ENCODE measurements around the gene HTR1A.

HTR1A gene

DNA sequence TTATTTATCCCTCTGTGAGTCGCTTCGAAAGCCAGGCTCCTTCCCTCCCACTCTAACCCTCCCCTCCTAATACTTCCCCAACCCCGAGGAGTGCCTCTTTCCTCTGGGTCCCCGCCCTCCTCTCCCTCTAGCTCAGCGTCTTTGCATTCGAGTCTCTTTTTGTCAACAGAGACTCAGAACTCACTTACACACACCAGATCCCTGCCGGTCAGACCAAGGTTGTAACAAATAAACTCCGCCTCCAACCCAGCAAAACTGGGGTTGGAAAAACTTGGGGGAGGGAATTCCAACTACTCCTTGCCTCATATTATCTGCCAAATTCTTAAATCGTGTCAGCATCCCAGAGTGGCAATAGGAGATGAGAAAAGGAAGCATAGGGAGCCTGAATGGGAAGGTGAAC lies at the start of gene HTR1A:
HTR1A (minus strand) TSS at position 167 of the 400 bp plus-strand sequence. CDS start 726 bp downstream, outside the sequence.
- Histone ChIP-seq H2AFZ (ENCODE audit: low read depth, low read length) (no peak within 1 kb of the TSS), H3K27me3 (ENCODE audit: insufficient read depth, low read length) (peaks cover 43% of the 10 kb centered on the region), H3K4me3 (ENCODE audit: low read length) (no peak within 1 kb of the TSS), H3K9me3 (ENCODE audit: low read length) (no peaks in the 10 kb centered on the region), H3K36me3 (ENCODE audit: insufficient read depth, low read length) (no peaks in the 10 kb centered on the region), H3K4me1 (ENCODE audit: insufficient read depth, low read length) (no peaks in the 10 kb centered on the region)

DNA sequence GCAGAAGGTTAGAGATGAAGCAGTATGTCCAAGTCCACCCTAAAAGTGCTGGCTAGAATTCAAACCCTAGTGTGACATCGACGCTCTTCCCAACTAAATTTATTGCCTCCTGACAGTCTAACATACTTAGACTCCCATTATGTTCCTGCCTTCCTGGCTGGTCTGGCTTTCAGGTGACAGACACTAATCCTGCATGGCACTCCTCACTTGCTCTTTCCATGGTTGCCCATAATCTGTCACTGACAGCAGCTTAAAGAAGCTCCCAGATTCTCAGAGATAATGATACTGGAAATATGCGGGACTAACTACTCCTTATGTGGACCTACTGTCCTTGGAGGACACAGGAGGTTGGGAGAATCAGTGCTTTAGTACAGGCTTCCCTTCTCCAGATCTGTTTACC lies 41.7 kb upstream of the HTR1A start:
- no peak overlapping the region for H2AFZ ChIP-seq (ENCODE audit: low read depth, low read length)
- H3K9me3 ChIP-seq (ENCODE audit: low read length): no peaks in the 10 kb centered on the region
- no peak overlapping the region for H3K4me3 ChIP-seq (ENCODE audit: low read length)
- H3K36me3 ChIP-seq (ENCODE audit: insufficient read depth, low read length): no peaks in the 10 kb centered on the region
- no peaks in the 10 kb centered on the region for H3K4me1 ChIP-seq (ENCODE audit: insufficient read depth, low read length)
- no peaks in the 10 kb centered on the region for H3K27me3 ChIP-seq (ENCODE audit: insufficient read depth, low read length)

DNA sequence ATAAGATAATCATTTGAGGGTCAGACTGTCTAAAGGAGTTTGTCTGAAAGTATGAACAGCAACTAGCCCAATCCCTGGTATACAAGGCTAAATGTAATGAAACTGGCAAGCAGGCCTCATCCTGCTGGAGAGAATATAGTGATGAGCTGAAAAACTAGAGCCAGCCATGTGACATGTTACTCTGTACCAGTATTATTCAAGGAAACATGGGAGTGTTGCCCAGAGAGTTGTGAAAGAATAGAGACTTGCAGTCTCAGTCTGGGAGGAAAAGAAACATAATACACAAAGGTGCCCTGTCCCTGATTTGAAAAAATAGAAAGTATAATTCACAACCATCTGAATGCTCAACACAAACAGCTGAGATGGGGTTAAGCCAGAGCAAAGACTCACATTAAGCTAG lies 37.9 kb upstream of the HTR1A start:
- H3K4me3 ChIP-seq (ENCODE audit: low read length): no peak overlapping the region
- H3K27me3 ChIP-seq (ENCODE audit: insufficient read depth, low read length): no peaks in the 10 kb centered on the region
- H2AFZ ChIP-seq (ENCODE audit: low read depth, low read length): no peak overlapping the region
- H3K9me3 ChIP-seq (ENCODE audit: low read length): no peaks in the 10 kb centered on the region
- no peaks in the 10 kb centered on the region for H3K4me1 ChIP-seq (ENCODE audit: insufficient read depth, low read length)
- H3K36me3 ChIP-seq (ENCODE audit: insufficient read depth, low read length): no peaks in the 10 kb centered on the region

DNA sequence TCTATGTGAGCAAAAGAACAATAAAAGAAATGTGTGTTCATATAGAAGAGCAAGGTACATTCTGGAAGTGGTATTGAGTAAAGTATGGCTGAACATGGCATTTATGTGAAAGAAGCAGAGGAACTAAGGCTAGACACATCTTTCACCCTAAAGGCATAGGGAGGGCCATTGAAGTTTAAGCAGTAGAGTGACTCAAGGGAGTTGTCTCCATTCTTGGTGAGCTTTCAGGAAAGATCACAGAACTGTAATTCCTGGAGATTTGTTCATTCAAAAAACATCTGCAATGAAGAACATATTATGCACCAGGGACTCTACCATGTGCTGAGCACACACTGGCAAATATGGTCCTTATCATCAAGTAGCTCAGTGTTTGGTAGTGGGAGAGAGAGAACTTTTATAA lies 24.8 kb upstream of the HTR1A start:
- H3K4me1 ChIP-seq (ENCODE audit: insufficient read depth, low read length): no peaks in the 10 kb centered on the region
- H3K27me3 ChIP-seq (ENCODE audit: insufficient read depth, low read length): no peaks in the 10 kb centered on the region
- no peak overlapping the region for H3K4me3 ChIP-seq (ENCODE audit: low read length)
- H2AFZ ChIP-seq (ENCODE audit: low read depth, low read length): no peak overlapping the region
- no peaks in the 10 kb centered on the region for H3K9me3 ChIP-seq (ENCODE audit: low read length)
- no peaks in the 10 kb centered on the region for H3K36me3 ChIP-seq (ENCODE audit: insufficient read depth, low read length)

DNA sequence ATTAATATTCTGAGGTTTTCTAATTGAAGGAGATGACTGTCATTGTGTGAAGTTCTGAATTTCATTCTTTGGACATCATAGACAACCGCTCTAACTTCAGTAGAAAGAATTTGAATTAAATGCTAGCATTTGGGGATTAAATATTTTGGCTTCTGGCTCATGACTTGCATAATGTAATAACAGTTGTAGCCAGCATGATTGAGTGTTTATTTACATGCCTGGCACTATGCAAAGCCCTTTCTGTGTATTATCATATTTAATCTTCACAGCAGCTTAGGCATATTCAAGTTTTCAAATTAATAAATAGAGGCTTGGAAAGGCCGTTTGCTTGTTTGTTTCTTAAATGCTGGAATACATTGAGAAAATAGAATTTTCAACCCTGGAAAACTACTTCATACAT lies 19.6 kb upstream of the HTR1A start:
- Histone ChIP-seq H3K4me1 (ENCODE audit: insufficient read depth, low read length) (no peaks in the 10 kb centered on the region), H3K4me3 (ENCODE audit: low read length) (no peak overlapping the region), H3K9me3 (ENCODE audit: low read length) (no peaks in the 10 kb centered on the region), H3K36me3 (ENCODE audit: insufficient read depth, low read length) (no peaks in the 10 kb centered on the region), H3K27me3 (ENCODE audit: insufficient read depth, low read length) (no peaks in the 10 kb centered on the region), H2AFZ (ENCODE audit: low read depth, low read length) (no peak overlapping the region)

DNA sequence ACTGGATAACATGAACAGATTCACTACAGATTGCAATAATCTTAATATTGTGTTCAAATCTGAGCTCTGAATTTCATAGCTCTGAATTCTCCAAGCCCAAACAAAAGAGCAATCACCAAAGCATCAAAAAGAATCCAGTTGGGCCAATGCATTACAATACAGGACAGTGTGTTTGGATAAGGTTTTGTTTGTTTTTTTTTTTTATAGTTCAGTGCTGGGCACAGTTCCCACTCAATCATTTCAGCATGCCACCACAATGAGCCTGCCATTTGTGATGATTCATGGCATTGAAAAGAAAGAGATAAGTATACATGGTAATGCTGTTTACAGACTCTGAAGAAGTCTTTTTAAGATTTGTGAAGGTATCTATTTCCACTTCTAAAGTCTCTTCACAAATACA lies 1.7 kb upstream of the HTR1A start:
- Histone ChIP-seq H3K27me3 (ENCODE audit: insufficient read depth, low read length) (peaks cover 31% of the 10 kb centered on the region), H3K9me3 (ENCODE audit: low read length) (no peaks in the 10 kb centered on the region), H3K36me3 (ENCODE audit: insufficient read depth, low read length) (no peaks in the 10 kb centered on the region), H3K4me3 (ENCODE audit: low read length) (no peak overlapping the region), H2AFZ (ENCODE audit: low read depth, low read length) (no peak overlapping the region), H3K4me1 (ENCODE audit: insufficient read depth, low read length) (no peaks in the 10 kb centered on the region)

DNA sequence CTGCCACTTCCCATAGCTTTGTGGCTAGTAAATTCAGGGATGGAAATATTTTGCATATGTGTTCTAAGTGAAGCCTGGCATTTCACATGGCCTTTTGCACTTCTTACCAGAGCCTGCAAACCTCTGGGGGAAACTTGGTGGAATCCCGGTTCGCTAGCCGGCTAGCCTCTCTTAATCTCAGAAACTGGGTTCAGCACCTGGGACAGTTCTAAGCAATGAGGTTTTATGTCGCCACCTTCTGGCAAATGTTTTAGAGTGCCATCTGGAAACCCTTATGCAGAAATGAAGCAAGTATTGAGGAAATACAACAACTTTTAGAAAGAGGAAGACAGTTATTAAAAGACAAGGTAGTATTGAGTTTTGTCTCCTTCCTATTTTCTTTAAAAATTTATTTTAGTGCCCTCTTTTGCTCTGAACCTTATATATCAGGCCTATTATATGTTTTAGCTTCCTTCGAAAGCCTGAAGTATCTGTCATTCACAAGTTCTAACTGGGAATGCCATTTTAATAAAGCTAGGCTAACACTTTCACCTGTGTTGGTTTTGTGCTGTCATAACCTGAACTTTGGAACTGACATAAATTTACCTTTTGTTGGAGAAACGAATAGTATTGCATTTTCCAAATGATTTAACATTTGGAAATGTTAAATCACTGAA lies 963 bp upstream of the HTR1A start:
- Histone ChIP-seq H3K9me3 (ENCODE audit: low read length) (no peaks in the 10 kb centered on the region), H3K4me3 (ENCODE audit: low read length) (no peak overlapping the region), H3K27me3 (ENCODE audit: insufficient read depth, low read length) (peaks cover 37% of the 10 kb centered on the region), H3K36me3 (ENCODE audit: insufficient read depth, low read length) (no peaks in the 10 kb centered on the region), H3K4me1 (ENCODE audit: insufficient read depth, low read length) (no peaks in the 10 kb centered on the region), H2AFZ (ENCODE audit: low read depth, low read length) (no peak overlapping the region)

DNA sequence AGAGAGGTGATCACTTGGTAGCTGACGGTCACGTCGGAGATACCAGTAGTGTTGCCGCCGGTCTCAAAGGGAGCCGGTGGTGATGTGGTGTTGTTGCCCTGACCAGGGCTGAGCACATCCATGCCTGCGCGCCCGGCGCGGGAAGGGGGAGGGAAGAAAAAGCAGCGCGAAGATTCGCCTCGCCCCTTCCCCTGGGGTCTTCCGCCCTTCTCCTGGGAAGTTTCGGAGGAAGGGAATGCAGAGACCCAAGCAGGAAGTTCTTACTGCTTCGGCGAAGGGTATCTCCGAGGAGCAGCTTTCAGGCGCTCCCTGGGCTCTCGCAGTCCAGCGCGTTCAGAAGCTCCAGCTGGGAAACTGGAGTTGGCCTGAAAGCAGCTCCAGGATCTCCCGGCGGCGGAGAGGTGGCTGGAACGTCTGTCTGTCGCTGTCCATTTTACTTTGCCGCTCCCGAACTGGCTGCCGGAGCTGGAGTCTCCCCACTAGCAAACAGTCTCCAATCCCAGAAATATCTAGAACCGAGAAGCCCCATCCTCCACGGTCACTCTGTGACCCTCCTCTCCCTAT lies 565 bp downstream of the HTR1A start:
- peaks cover 43% of the 10 kb centered on the region for H3K27me3 ChIP-seq (ENCODE audit: insufficient read depth, low read length)
- no peaks in the 10 kb centered on the region for H3K4me1 ChIP-seq (ENCODE audit: insufficient read depth, low read length)
- H2AFZ ChIP-seq (ENCODE audit: low read depth, low read length): no peak overlapping the region
- no peaks in the 10 kb centered on the region for H3K36me3 ChIP-seq (ENCODE audit: insufficient read depth, low read length)
- no peaks in the 10 kb centered on the region for H3K9me3 ChIP-seq (ENCODE audit: low read length)
- H3K4me3 ChIP-seq (ENCODE audit: low read length): no peak overlapping the region

DNA sequence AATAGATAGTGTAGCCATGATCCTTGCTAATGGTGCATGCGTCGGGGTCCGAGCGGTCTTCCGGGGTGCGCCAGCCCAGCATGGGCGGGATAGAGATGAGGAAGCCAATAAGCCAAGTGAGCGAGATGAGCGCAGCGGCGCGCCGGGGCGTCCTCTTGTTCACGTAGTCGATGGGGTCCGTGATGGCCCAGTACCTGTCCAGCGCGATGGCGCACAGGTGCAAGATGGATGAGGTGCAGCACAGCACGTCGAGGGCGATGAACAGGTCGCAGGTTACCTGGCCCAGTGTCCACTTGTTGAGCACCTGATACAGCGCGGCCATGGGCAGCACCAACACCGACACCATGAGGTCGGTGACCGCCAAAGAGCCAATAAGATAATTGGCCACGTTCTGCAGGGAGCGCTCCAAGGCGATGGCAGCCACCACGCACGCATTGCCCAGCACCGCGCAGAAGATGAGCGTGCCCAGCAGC lies 1.1 kb downstream of the HTR1A start:
- H3K36me3 ChIP-seq (ENCODE audit: insufficient read depth, low read length): no peaks in the 10 kb centered on the region
- H3K27me3 ChIP-seq (ENCODE audit: insufficient read depth, low read length): peaks cover 43% of the 10 kb centered on the region
- no peaks in the 10 kb centered on the region for H3K4me1 ChIP-seq (ENCODE audit: insufficient read depth, low read length)
- no peak overlapping the region for H3K4me3 ChIP-seq (ENCODE audit: low read length)
- no peaks in the 10 kb centered on the region for H3K9me3 ChIP-seq (ENCODE audit: low read length)
- no peak overlapping the region for H2AFZ ChIP-seq (ENCODE audit: low read depth, low read length)

DNA sequence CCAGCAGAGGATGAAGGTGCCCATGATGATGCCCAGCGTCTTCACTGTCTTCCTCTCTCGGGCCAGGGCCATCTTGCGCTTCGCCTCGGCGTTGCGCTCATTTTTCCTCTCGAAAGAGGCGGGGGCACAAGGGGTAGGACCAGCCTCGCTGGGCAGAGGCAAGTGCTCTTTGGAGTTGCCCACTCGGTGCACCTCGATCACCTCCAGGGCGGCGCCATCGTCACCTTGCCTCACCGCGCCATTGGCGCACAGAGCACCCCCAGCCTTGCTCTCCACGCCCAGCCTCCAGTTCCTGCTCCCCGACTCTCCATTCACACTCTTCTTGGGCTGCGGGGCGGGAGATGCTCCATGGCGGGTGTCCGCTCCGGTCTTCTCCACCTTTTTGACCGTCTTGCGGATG lies 1.6 kb downstream of the HTR1A start:
- H3K4me3 ChIP-seq (ENCODE audit: low read length): no peak overlapping the region
- peaks cover 43% of the 10 kb centered on the region for H3K27me3 ChIP-seq (ENCODE audit: insufficient read depth, low read length)
- no peaks in the 10 kb centered on the region for H3K9me3 ChIP-seq (ENCODE audit: low read length)
- H3K4me1 ChIP-seq (ENCODE audit: insufficient read depth, low read length): no peaks in the 10 kb centered on the region
- H3K36me3 ChIP-seq (ENCODE audit: insufficient read depth, low read length): no peaks in the 10 kb centered on the region
- H2AFZ ChIP-seq (ENCODE audit: low read depth, low read length): no peak overlapping the region

DNA sequence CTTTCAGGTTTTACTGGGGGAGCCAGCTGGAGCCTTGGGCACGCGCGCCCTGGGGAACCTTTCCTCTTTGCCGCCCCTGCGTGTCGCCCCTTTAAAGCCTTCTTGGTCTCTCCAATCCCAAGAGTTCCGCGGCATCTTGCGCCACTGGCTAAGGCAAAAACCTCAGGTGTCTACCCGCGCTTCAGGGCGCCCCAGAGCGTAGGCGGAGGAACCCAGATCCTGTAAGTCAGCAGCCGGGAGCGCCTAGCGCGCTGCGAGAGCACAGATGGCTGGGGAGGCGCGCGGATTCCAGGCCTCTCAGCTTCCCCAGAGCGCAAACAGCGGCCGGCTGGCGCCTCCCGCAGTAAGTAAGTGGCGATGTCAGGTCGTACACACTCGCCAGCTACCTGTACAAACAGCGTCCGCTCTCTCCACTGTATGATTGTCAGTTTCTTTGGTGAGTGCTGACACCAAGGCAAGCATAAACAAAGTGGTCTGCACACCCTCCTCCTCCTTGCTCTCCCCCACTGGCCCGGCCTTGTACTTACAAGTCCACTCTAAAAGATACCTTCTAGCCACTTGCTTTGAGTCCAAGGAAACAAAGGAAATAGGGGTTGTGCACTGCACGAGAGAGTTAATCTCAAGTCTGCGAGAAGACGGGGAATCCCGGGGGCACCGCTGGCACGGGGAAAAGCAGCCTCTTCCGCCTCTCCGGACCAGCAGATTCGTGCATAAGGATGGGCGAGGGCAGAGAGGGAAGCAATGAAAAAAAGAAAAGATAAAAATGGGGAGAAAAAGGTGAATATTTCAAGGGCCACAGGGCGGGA lies 2.9 kb downstream of the HTR1A start:
- Histone ChIP-seq H3K4me1 (ENCODE audit: insufficient read depth, low read length) (no peaks in the 10 kb centered on the region), H3K27me3 (ENCODE audit: insufficient read depth, low read length) (peaks cover 43% of the 10 kb centered on the region), H3K36me3 (ENCODE audit: insufficient read depth, low read length) (no peaks in the 10 kb centered on the region), H2AFZ (ENCODE audit: low read depth, low read length) (no peak overlapping the region), H3K9me3 (ENCODE audit: low read length) (no peaks in the 10 kb centered on the region), H3K4me3 (ENCODE audit: low read length) (no peak overlapping the region)

DNA sequence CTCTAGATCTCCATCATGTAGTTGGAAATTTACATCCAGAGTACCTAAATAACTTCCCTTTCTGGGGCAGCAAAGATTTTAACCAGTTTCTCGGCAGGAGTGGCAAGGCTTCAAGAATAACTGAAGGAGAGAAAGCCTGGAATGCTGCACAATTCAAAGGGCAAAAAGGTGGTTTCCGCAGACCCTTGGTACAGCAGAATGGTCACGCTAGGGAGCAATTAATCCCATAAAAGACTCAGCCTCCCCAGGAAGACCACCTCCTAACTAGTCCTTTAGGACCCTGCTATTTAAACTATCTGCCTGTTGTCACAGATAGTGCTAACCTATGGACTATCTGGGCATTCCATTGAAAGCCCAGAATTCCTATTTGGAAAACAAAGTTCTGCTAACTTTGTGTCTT lies 3.6 kb downstream of the HTR1A start:
- H3K27me3 ChIP-seq (ENCODE audit: insufficient read depth, low read length): peaks cover 43% of the 10 kb centered on the region
- H3K9me3 ChIP-seq (ENCODE audit: low read length): no peaks in the 10 kb centered on the region
- H3K36me3 ChIP-seq (ENCODE audit: insufficient read depth, low read length): no peaks in the 10 kb centered on the region
- H3K4me1 ChIP-seq (ENCODE audit: insufficient read depth, low read length): no peaks in the 10 kb centered on the region
- H3K4me3 ChIP-seq (ENCODE audit: low read length): no peak overlapping the region
- no peak overlapping the region for H2AFZ ChIP-seq (ENCODE audit: low read depth, low read length)

DNA sequence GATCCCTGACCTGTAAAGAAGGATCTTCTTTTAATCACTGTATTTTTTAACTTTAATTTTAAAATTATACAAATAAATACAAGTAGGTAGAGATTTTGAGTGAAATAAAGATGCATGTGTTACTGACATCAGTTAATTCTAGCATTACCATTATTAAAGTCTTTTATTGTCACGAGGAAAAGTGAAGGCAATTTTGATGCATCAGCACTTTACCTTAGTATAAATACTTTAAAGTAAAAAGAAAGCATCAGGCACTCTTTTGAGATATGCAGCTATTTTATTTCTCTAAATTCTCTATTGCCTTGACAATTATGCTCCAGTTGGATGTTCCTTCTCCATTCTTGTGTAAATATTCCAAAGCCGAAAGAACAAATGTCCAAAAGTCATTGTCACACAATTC lies 4.6 kb downstream of the HTR1A start:
- Histone ChIP-seq H2AFZ (ENCODE audit: low read depth, low read length) (no peak overlapping the region), H3K4me1 (ENCODE audit: insufficient read depth, low read length) (no peaks in the 10 kb centered on the region), H3K36me3 (ENCODE audit: insufficient read depth, low read length) (no peaks in the 10 kb centered on the region), H3K9me3 (ENCODE audit: low read length) (no peaks in the 10 kb centered on the region), H3K4me3 (ENCODE audit: low read length) (no peak overlapping the region), H3K27me3 (ENCODE audit: insufficient read depth, low read length) (peaks cover 43% of the 10 kb centered on the region)

Data from neuron (in vitro differentiated cells).